Measurements from ENCODE around the gene ATG16L1. TPM values are rescaled to one million over a fixed set of nuclear protein-coding genes. Genes with fewer than 3 reads are reported as not detected.

The ATG16L1 gene
- total and polyA plus RNA-seq, 11 donors = 7.0 to 26.7 (median 15.8) TPM

DNA sequence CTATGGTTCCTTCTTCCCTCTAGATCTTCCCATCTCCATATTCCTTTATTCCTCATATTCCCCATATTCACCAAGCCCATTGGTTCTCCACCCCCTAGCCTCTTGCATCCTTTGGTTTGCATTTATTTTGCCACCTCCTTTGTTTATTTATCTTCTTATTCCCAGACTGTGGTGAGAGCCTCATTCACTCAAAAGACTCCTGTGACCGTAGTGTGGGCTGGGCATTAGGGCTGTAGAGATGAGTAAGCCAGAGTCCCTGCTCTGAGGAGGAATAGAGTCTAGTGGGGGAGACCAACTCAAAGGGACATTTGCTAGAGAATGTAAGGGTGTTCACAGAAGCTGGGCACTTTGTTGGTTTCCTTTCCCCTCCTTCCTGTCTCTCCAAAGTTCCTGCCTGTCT is 8.3 kb downstream of the ATG16L1 start:
- WGBS, 4 donors = 92 to 100% (median 93%) methylated on average over 1 of the region's 1 CpG
- no peaks in the 10 kb centered on the region for H3K9me3 ChIP-seq
- H3K27ac ChIP-seq = no peak overlapping the region
- intact Hi-C loops (cut with DNase I) = loop anchor here in 3 of 10 donors (10.0 kb wide), 3 partner anchors 205 to 655 kb away; no protein-coding TSS in a partner anchor
- no peak overlapping the region for H3K4me3 ChIP-seq
- ATAC-seq (no peak), DNase-seq (no peak)
- peaks cover 0 to 10% (median 0%) of the 10 kb centered on the region in 12 donors for H3K4me1 ChIP-seq
- H3K36me3 ChIP-seq = peaks cover 5 to 100% (median 88%) of the 10 kb centered on the region in 9 donors
- H3K27me3 ChIP-seq = no peaks in the 10 kb centered on the region
- TF ChIP-seq POLR2A (IDR thresholded peaks at IDR 0.05) = no peak
- TF ChIP-seq, protein P1, sequence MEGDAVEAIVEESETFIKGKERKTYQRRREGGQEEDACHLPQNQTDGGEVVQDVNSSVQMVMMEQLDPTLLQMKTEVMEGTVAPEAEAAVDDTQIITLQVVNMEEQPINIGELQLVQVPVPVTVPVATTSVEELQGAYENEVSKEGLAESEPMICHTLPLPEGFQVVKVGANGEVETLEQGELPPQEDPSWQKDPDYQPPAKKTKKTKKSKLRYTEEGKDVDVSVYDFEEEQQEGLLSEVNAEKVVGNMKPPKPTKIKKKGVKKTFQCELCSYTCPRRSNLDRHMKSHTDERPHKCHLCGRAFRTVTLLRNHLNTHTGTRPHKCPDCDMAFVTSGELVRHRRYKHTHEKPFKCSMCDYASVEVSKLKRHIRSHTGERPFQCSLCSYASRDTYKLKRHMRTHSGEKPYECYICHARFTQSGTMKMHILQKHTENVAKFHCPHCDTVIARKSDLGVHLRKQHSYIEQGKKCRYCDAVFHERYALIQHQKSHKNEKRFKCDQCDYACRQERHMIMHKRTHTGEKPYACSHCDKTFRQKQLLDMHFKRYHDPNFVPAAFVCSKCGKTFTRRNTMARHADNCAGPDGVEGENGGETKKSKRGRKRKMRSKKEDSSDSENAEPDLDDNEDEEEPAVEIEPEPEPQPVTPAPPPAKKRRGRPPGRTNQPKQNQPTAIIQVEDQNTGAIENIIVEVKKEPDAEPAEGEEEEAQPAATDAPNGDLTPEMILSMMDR (IDR thresholded peaks at IDR 0.05) = no peak

GRCh38 chr2:233260661-233261060 is 9.2 kb downstream of the ATG16L1 start:
- H3K9me3 ChIP-seq = no peaks in the 10 kb centered on the region
- no peak for ATAC-seq
- H3K27ac ChIP-seq = no peak overlapping the region
- no peak for DNase-seq
- H3K27me3 ChIP-seq = no peaks in the 10 kb centered on the region
- H3K36me3 ChIP-seq = peaks cover 5 to 100% (median 97%) of the 10 kb centered on the region in 9 donors
- H3K4me3 ChIP-seq = no peak overlapping the region
- H3K4me1 ChIP-seq = peaks cover 0 to under 1% (median 0%) of the 10 kb centered on the region in 12 donors
- TF ChIP-seq POLR2A (IDR thresholded peaks at IDR 0.05) = no peak
- TF ChIP-seq, protein P1 (IDR thresholded peaks at IDR 0.05) = no peak
- WGBS, 4 donors = 91 to 98% (median 95%) methylated on average over 5 of the region's 5 CpGs
- intact Hi-C loops (cut with DNase I) = no loop called here

- WGBS, 4 donors = 92 to 94% (median 94%) methylated on average over 9 of the region's 9 CpGs
- Histone ChIP-seq H3K27ac (no peak overlapping the region), H3K4me3 (no peak overlapping the region), H3K36me3 (peaks cover 5 to 100% (median 98%) of the 10 kb centered on the region in 9 donors), H3K9me3 (no peaks in the 10 kb centered on the region), H3K4me1 (no peaks in the 10 kb centered on the region), H3K27me3 (no peaks in the 10 kb centered on the region)
- intact Hi-C loops (cut with DNase I) = no loop called here
- no peak for TF ChIP-seq POLR2A (IDR thresholded peaks at IDR 0.05)
- TF ChIP-seq, protein P1 (IDR thresholded peaks at IDR 0.05) = no peak
- DNase-seq (no peak), ATAC-seq (no peak)
Measured at GRCh38 chr2:233261819-233262555, 10.5 kb downstream of the ATG16L1 start.

DNA sequence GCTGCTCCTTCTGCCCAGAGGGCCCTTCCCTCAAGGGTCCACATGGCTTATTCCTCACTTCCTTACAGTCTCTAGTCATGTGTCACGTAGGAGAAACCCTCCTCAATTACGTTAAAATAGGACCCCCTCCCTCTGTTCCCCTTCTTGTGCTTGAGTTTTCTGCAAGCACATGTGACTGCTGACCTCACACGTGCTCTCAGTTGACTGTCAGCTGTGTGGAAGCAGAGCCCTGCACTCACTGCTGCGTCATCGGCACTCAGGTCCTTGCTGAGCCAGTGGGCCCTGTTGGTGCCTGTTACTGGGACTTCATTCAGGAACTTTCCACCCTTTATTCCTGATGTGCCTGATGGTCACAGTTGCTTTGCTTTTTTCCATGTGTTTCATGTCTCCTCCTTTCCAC is 11.1 kb downstream of the ATG16L1 start:
- no peaks in the 10 kb centered on the region for H3K4me1 ChIP-seq
- WGBS, 4 donors = 80 to 95% (median 94%) methylated on average over 5 of the region's 5 CpGs
- no peaks in the 10 kb centered on the region for H3K27me3 ChIP-seq
- TF ChIP-seq, protein P1 (IDR thresholded peaks at IDR 0.05) = no peak
- TF ChIP-seq POLR2A (IDR thresholded peaks at IDR 0.05) = no peak
- H3K27ac ChIP-seq = no peak overlapping the region
- H3K36me3 ChIP-seq = peaks cover 5 to 100% (median 98%) of the 10 kb centered on the region in 9 donors
- no peak for ATAC-seq
- intact Hi-C loops (cut with DNase I) = no loop called here
- no peak for DNase-seq
- no peaks in the 10 kb centered on the region for H3K9me3 ChIP-seq
- no peak overlapping the region for H3K4me3 ChIP-seq

All from heart left ventricle (tissue), 16 donors.